Measurements from ENCODE around the gene FIBCD1.

FIBCD1 gene

DNA sequence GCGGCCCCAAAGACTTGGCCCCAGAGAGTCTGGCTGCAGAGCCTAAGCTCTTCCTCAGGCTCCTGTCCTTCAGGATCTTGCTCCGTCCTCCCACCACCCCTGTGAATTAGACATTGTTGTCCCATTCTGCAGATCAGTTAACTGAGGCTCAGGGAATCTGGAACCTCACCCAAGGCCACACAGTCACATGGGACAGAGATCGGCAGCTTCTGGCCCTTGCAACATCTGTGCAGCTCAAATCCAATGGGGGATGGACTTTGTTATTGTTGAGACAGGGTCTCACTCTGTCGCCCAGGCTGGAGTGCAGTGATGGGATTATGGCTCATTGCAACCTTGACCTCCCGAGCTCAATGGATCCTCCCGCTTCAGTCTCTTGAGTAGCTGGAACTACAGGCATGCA, 46.0 kb upstream of the FIBCD1 start:
- DNase-seq (ENCODE audit: low read depth), result no peak
- TF ChIP-seq, protein P1, sequence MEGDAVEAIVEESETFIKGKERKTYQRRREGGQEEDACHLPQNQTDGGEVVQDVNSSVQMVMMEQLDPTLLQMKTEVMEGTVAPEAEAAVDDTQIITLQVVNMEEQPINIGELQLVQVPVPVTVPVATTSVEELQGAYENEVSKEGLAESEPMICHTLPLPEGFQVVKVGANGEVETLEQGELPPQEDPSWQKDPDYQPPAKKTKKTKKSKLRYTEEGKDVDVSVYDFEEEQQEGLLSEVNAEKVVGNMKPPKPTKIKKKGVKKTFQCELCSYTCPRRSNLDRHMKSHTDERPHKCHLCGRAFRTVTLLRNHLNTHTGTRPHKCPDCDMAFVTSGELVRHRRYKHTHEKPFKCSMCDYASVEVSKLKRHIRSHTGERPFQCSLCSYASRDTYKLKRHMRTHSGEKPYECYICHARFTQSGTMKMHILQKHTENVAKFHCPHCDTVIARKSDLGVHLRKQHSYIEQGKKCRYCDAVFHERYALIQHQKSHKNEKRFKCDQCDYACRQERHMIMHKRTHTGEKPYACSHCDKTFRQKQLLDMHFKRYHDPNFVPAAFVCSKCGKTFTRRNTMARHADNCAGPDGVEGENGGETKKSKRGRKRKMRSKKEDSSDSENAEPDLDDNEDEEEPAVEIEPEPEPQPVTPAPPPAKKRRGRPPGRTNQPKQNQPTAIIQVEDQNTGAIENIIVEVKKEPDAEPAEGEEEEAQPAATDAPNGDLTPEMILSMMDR (conservative IDR thresholded peaks at IDR 0.05; ENCODE audit: low read depth, low read length), result no peak
- H3K4me3 ChIP-seq (ENCODE audit: low read length), result no peak overlapping the region

DNA sequence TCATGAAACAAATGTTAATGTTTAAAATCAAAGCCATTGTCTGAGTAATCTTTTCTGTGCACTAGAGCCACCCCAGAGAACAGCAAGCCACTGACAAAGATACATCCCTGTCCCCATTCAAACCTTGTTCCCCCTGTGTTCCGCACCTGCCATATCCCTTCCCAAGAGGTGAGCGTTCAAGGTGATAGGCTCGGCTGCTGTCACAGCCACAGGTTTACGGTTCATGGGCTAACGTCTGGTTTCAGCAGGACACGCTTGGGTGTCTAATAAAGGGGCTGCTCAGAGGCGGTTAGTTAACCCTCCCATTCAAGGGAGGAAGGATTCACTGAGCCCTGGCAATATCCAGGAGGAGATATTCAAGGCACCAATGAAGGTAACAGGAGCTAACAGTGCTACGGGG, 45.5 kb upstream of the FIBCD1 start:
- TF ChIP-seq, protein P1 (conservative IDR thresholded peaks at IDR 0.05; ENCODE audit: low read depth, low read length), result no peak
- DNase-seq (ENCODE audit: low read depth), result no peak
- no peak overlapping the region for H3K4me3 ChIP-seq (ENCODE audit: low read length)

DNA sequence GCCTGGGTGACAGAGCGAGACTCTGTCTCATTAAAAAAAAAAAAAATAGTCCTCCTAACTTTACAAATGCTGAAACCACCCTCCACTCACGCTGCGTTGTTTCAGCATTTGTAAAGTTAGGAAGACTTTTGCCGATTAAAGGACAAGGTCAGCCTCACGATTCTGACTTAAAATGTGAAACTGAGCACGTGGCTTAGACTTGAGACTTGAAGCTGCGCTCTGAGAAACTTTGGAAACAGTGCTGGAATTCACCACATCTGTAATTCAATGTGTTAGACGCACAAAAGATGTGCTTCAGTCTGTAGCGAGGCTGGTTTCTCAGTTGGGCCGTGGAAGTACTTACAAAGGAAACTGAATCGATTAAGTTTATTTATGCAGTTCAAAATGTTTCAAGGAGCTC, 44.9 kb upstream of the FIBCD1 start:
- no peak for DNase-seq (ENCODE audit: low read depth)
- TF ChIP-seq, protein P1 (conservative IDR thresholded peaks at IDR 0.05; ENCODE audit: low read depth, low read length), result no peak
- no peak overlapping the region for H3K4me3 ChIP-seq (ENCODE audit: low read length)

DNA sequence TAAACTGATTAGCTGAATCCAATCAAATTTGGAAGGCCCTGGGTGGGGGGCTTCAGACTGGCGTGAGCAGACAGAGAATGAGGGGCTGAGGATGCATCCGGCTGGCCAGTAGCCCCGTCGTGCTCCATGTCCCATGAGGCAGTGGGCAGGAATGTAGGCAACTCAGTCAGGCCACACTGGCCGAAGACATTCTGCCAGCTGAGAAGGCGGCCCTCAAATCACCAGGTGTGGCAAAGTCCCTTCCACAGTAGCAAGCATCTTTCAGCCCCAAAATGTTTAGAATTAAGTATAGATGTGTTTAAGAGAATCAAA, 44.3 kb upstream of the FIBCD1 start:
- no peak overlapping the region for H3K4me3 ChIP-seq (ENCODE audit: low read length)
- TF ChIP-seq, protein P1 (conservative IDR thresholded peaks at IDR 0.05; ENCODE audit: low read depth, low read length), result no peak
- no peak for DNase-seq (ENCODE audit: low read depth)

DNA sequence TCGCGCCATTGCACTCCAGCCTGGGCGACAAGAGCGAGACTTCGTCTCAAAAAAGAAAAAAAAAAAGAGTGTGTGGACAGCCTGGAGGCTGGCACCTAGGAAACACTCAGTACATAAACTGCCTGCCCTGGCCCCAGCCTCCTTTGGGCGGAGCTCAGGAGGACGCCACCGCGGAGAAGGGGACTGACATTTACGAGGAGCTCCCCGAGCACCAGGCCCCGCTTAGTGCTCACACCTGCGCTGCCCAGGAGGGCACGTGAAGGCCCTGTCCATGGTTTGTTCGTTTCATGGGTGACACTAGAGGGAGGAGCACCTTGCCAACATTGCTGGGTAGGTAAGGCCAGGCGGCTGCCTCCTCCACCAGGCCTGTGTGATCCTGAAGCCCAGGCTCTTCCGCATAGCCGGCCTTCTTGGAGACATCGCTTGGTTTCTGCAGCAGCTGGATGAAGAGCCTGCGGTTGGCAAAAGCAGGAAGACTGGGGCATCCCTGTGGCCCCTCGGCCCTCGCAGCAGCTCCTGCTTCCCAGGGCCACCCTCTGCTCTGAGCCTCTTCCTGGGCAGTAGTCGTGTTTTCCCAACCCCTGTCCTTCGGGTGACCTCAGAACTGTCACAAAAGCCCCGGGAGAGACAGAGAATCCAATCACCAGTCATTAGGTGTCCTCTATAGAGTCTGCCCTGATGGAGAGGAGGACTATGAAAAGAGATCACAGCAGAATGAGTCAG, 43.8 kb upstream of the FIBCD1 start:
- TF ChIP-seq, protein P1 (conservative IDR thresholded peaks at IDR 0.05; ENCODE audit: low read depth, low read length), result no peak
- H3K4me3 ChIP-seq (ENCODE audit: low read length), result no peak overlapping the region
- no peak for DNase-seq (ENCODE audit: low read depth)

DNA sequence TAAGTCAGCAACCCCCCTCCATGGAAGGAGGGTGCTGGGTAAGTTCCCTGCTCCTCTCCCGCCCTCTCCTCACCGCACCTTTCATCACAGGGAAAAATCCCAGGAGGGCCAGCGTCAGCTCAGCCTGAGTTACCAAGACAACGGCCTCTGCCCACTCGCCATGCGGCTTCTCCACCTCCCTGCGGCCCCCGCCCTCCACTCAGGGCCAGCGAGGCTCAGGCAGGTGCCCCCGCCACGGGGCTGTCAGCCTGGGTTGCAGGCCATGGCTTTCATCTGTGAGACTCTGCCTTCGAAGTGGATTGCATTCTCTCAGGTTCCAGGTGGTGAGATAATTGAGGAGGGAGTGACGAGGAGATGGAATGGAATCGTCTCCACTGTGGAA, 42.7 kb upstream of the FIBCD1 start:
- no peak overlapping the region for H3K4me3 ChIP-seq (ENCODE audit: low read length)
- no peak for DNase-seq (ENCODE audit: low read depth)
- TF ChIP-seq, protein P1 (conservative IDR thresholded peaks at IDR 0.05; ENCODE audit: low read depth, low read length), result no peak

DNA sequence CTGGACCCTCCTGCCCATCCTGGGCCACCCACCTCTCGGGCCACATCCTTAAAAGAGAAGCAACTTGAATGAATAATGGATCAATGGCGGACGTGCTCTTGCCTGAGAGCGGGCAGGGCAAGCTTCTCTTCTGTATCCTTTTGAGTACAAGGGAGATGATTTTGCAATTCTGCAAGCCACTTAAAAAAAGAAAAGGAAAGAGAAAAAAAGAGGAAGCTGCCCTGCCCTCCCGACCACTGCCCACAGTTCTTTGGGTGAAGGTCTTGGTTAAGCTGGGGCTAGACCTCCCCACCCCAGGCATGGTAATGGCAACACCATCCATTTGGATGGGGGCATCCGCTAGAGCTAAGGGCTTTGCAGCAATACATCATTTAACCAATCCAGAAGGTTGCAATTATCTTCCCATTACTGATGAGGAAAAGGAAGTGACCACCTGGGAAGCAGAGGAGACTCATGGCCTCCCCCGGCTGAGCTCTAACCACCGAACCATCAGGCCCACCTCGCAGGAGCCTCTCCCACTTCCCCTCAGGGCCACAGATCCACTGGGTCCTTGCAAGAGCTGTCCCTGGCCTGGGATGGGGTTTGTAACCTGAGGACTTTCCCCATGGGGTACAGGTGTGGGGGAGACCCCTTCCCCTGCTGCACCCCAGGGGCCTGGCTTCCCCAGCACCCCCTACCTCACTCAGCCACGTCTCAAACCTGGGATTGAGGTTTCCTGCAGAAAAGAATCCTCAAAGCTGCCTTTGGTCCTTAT, 42.1 kb upstream of the FIBCD1 start:
- TF ChIP-seq, protein P1 (conservative IDR thresholded peaks at IDR 0.05; ENCODE audit: low read depth, low read length), result no peak
- no peak overlapping the region for H3K4me3 ChIP-seq (ENCODE audit: low read length)
- no peak for DNase-seq (ENCODE audit: low read depth)

Data from retinal pigment epithelial cell (primary cell).